Measurements from ENCODE around the gene HOXB9. TPM values are rescaled to one million over a fixed set of nuclear protein-coding genes. Genes with fewer than 3 reads are reported as not detected.
A peak's percentile ranks its signal among the peaks of the same experiment; 100 is the strongest.

The HOXB9 gene
- total and polyA plus RNA-seq, 3 experiments from 2014 or later = 2.0 to 2.6 TPM; not detected in 1

- H3K27ac Mint-ChIP-seq = peak overlapping the region in 3 of 8 donors; percentile 8 to 77 (median 12)
- DNase-seq = peak in 2 of 5 donors; percentile 36 to 37
- peak overlapping the region; percentile 76 to 91 (median 84) for H3K4me3 Mint-ChIP-seq
- ChIA-PET CTCF (interaction anchor here (0.7 to 5.8 kb wide), 7 partner anchors 8 to 590 kb away, joined by 3 to 25 read pairs (median 4); partner anchors contain the start of gene HOXB5), POLR2A (interaction anchor here (0.6 kb wide), 1 partner anchor 154 kb away, joined by 4 read pairs; no protein-coding TSS in a partner anchor)
- peaks cover 81% of the 10 kb centered on the region for H3K27me3 ChIP-seq (ENCODE audit: insufficient read depth, low read length, poor library complexity, severe bottlenecking)
- H3K27me3 Mint-ChIP-seq = peaks cover 59 to 91% of the 10 kb centered on the region in 2 donors
- H3K9me3 Mint-ChIP-seq = peaks cover 0 to 5% (median 0%) of the 10 kb centered on the region in 5 donors
- H3K4me1 Mint-ChIP-seq = peaks cover 6 to 21% (median 12%) of the 10 kb centered on the region in 3 donors
- H3K27ac ChIP-seq (ENCODE audit: low read depth, low read length) = peak overlapping the region; percentile 79
- no peaks in the 10 kb centered on the region for H3K36me3 Mint-ChIP-seq
- no peaks in the 10 kb centered on the region for H3K36me3 ChIP-seq (ENCODE audit: insufficient read depth, low read length)
- no peaks in the 10 kb centered on the region for H3K9me3 ChIP-seq (ENCODE audit: low read length)
- peaks cover 21% of the 10 kb centered on the region for H3K4me1 ChIP-seq (ENCODE audit: insufficient read depth, low read length)
- H3K4me3 ChIP-seq (ENCODE audit: low read length) = peak overlapping the region; percentile 41
Observed at GRCh38 chr17:48625495-48626244, 488 bp downstream of the HOXB9 start.

GRCh38 chr17:48624544-48625494, 1.3 kb downstream of the HOXB9 start:
- no peaks in the 10 kb centered on the region for H3K9me3 ChIP-seq (ENCODE audit: low read length)
- Mint-ChIP-seq H3K4me3 (peak overlapping the region in 6 of 7 donors; percentile 57 to 91 (median 82)), H3K36me3 (no peaks in the 10 kb centered on the region), H3K9me3 (peaks cover 0 to 5% (median 0%) of the 10 kb centered on the region in 5 donors), H3K27ac (peak overlapping the region in 1 of 8 donors; percentile 47), H3K4me1 (peaks cover 6 to 21% (median 12%) of the 10 kb centered on the region in 3 donors), H3K27me3 (peaks cover 60 to 89% of the 10 kb centered on the region in 2 donors)
- no peaks in the 10 kb centered on the region for H3K36me3 ChIP-seq (ENCODE audit: insufficient read depth, low read length)
- H3K4me1 ChIP-seq (ENCODE audit: insufficient read depth, low read length) = peaks cover 21% of the 10 kb centered on the region
- peak overlapping the region; percentile 79 for H3K27ac ChIP-seq (ENCODE audit: low read depth, low read length)
- peak overlapping the region; percentile 41 for H3K4me3 ChIP-seq (ENCODE audit: low read length)
- peak in 1 of 5 donors; percentile 41 for DNase-seq
- CTCF ChIA-PET = interaction anchor here (1.0 to 5.8 kb wide), 6 partner anchors 7 to 589 kb away, joined by 3 to 25 read pairs (median 4); partner anchors contain the start of gene HOXB5
- H3K27me3 ChIP-seq (ENCODE audit: insufficient read depth, low read length, poor library complexity, severe bottlenecking) = peaks cover 83% of the 10 kb centered on the region
- POLR2A ChIA-PET = interaction anchor here (0.6 kb wide), 2 partner anchors 15 to 577 kb away, joined by 3 read pairs; partner anchors contain the start of gene NFE2L1

- H3K4me3 ChIP-seq (ENCODE audit: low read length) = no peak overlapping the region
- no peaks in the 10 kb centered on the region for H3K9me3 ChIP-seq (ENCODE audit: low read length)
- H3K27me3 ChIP-seq (ENCODE audit: insufficient read depth, low read length, poor library complexity, severe bottlenecking) = peaks cover 82% of the 10 kb centered on the region
- peak overlapping the region; percentile 79 for H3K27ac ChIP-seq (ENCODE audit: low read depth, low read length)
- ChIA-PET POLR2A (interaction anchor here (0.5 to 0.6 kb wide), 2 partner anchors 12 to 230 kb away, joined by 3 to 4 read pairs; no protein-coding TSS in a partner anchor), CTCF (interaction anchor here (1.3 to 5.8 kb wide), 4 partner anchors 11 to 588 kb away, joined by 3 to 25 read pairs (median 10); no protein-coding TSS in a partner anchor)
- H3K4me1 ChIP-seq (ENCODE audit: insufficient read depth, low read length) = peaks cover 21% of the 10 kb centered on the region
- Mint-ChIP-seq H3K36me3 (no peaks in the 10 kb centered on the region), H3K27ac (peak overlapping the region in 1 of 8 donors; percentile 47), H3K4me1 (peaks cover 9 to 26% (median 14%) of the 10 kb centered on the region in 3 donors), H3K4me3 (peak overlapping the region in 3 of 7 donors; percentile 18 to 55 (median 46)), H3K9me3 (peaks cover 0 to 5% (median 0%) of the 10 kb centered on the region in 5 donors), H3K27me3 (peaks cover 65 to 89% of the 10 kb centered on the region in 2 donors)
- no peaks in the 10 kb centered on the region for H3K36me3 ChIP-seq (ENCODE audit: insufficient read depth, low read length)
- DNase-seq = no peak
Observed at GRCh38 chr17:48624118-48624517, 2.0 kb downstream of the HOXB9 start.

GRCh38 chr17:48623583-48623982, 2.6 kb downstream of the HOXB9 start:
- Mint-ChIP-seq H3K4me1 (peaks cover 14 to 30% (median 19%) of the 10 kb centered on the region in 3 donors), H3K4me3 (peak overlapping the region in 2 of 7 donors; percentile 18 to 48), H3K36me3 (no peaks in the 10 kb centered on the region), H3K9me3 (peaks cover 0 to 5% (median 0%) of the 10 kb centered on the region in 5 donors), H3K27me3 (peaks cover 67 to 89% of the 10 kb centered on the region in 2 donors), H3K27ac (no peak overlapping the region)
- Histone ChIP-seq H3K9me3 (ENCODE audit: low read length) (no peaks in the 10 kb centered on the region), H3K27me3 (ENCODE audit: insufficient read depth, low read length, poor library complexity, severe bottlenecking) (peaks cover 82% of the 10 kb centered on the region), H3K27ac (ENCODE audit: low read depth, low read length) (peak overlapping the region; percentile 79), H3K36me3 (ENCODE audit: insufficient read depth, low read length) (no peaks in the 10 kb centered on the region), H3K4me1 (ENCODE audit: insufficient read depth, low read length) (peaks cover 27% of the 10 kb centered on the region), H3K4me3 (ENCODE audit: low read length) (no peak overlapping the region)
- no peak for DNase-seq
- ChIA-PET POLR2A (interaction anchor here (0.6 kb wide), 1 partner anchor 230 kb away, joined by 4 read pairs; no protein-coding TSS in a partner anchor), CTCF (interaction anchor here (1.3 to 5.8 kb wide), 4 partner anchors 9 to 27 kb away, joined by 3 to 25 read pairs (median 10); no protein-coding TSS in a partner anchor)

GRCh38 chr17:48622857-48623256, 3.3 kb downstream of the HOXB9 start:
- no peak overlapping the region for H3K27ac ChIP-seq (ENCODE audit: low read depth, low read length)
- H3K4me3 ChIP-seq (ENCODE audit: low read length) = no peak overlapping the region
- Mint-ChIP-seq H3K4me3 (no peak overlapping the region), H3K27ac (no peak overlapping the region), H3K9me3 (peaks cover 0 to 5% (median 0%) of the 10 kb centered on the region in 5 donors), H3K27me3 (peaks cover 67 to 88% of the 10 kb centered on the region in 2 donors), H3K4me1 (peaks cover 20 to 36% (median 25%) of the 10 kb centered on the region in 3 donors), H3K36me3 (no peaks in the 10 kb centered on the region)
- DNase-seq = no peak
- H3K36me3 ChIP-seq (ENCODE audit: insufficient read depth, low read length) = no peaks in the 10 kb centered on the region
- H3K9me3 ChIP-seq (ENCODE audit: low read length) = no peaks in the 10 kb centered on the region
- ChIA-PET POLR2A (no interaction called here), CTCF (interaction anchor here (1.3 to 5.8 kb wide), 2 partner anchors 9 kb away, joined by 3 to 25 read pairs; no protein-coding TSS in a partner anchor)
- H3K27me3 ChIP-seq (ENCODE audit: insufficient read depth, low read length, poor library complexity, severe bottlenecking) = peaks cover 82% of the 10 kb centered on the region
- peaks cover 34% of the 10 kb centered on the region for H3K4me1 ChIP-seq (ENCODE audit: insufficient read depth, low read length)

- peak overlapping the region in 1 of 8 donors; percentile 10 for H3K27ac Mint-ChIP-seq
- Histone ChIP-seq H3K27me3 (ENCODE audit: insufficient read depth, low read length, poor library complexity, severe bottlenecking) (peaks cover 82% of the 10 kb centered on the region), H3K9me3 (ENCODE audit: low read length) (no peaks in the 10 kb centered on the region), H3K4me1 (ENCODE audit: insufficient read depth, low read length) (peaks cover 32% of the 10 kb centered on the region), H3K27ac (ENCODE audit: low read depth, low read length) (no peak overlapping the region), H3K4me3 (ENCODE audit: low read length) (no peak overlapping the region), H3K36me3 (ENCODE audit: insufficient read depth, low read length) (no peaks in the 10 kb centered on the region)
- H3K27me3 Mint-ChIP-seq = peaks cover 72 to 87% of the 10 kb centered on the region in 2 donors
- peaks cover 0 to 1% (median 0%) of the 10 kb centered on the region in 3 donors for H3K36me3 Mint-ChIP-seq
- POLR2A ChIA-PET = no interaction called here
- no peak for DNase-seq
- no peak overlapping the region for H3K4me3 Mint-ChIP-seq
- peaks cover 0 to 2% (median 0%) of the 10 kb centered on the region in 5 donors for H3K9me3 Mint-ChIP-seq
- CTCF ChIA-PET = interaction anchor here (1.0 to 5.8 kb wide), 5 partner anchors 8 to 542 kb away, joined by 3 to 25 read pairs (median 4); partner anchors contain the start of gene HOXB5
- H3K4me1 Mint-ChIP-seq = peaks cover 24 to 39% (median 28%) of the 10 kb centered on the region in 3 donors
Observed at GRCh38 chr17:48621410-48622392, 4.5 kb downstream of the HOXB9 start.

Measured in CD8-positive, alpha-beta memory T cell (primary cell).